Ishikawa (cell line): ENCODE measurements around the gene MROH7.

Source experiments
- CEBPB ChIP-seq: IDR thresholded peaks from 2 replicates; pipeline ENCODE4 v1.6.1; 2012
- CREB1 ChIP-seq: IDR thresholded peaks from 2 replicates; pipeline ENCODE4 v1.6.1; 2012; ENCODE audit warnings: low read depth
- EGR1 ChIP-seq: IDR thresholded peaks from 2 replicates; pipeline ENCODE4 v1.6.1; 2012
- EP300 ChIP-seq: IDR thresholded peaks from 2 replicates; pipeline ENCODE4 v1.6.1; 2012; ENCODE audit warnings: borderline replicate concordance
- FOXM1 ChIP-seq: IDR thresholded peaks from 2 replicates; pipeline ENCODE4 v1.6.1; 2012; ENCODE audit warnings: low read depth, borderline replicate concordance
- NFIC ChIP-seq: IDR thresholded peaks from 2 replicates; pipeline ENCODE4 v1.6.1; 2012
- RAD21 ChIP-seq: IDR thresholded peaks from 2 replicates; pipeline ENCODE4 v1.6.1; 2012; ENCODE audit warnings: low read depth
- REST ChIP-seq: IDR thresholded peaks from 2 replicates; pipeline ENCODE4 v1.6.1; 2012; ENCODE audit warnings: low read depth, mild to moderate bottlenecking
- TAF1 ChIP-seq: IDR thresholded peaks from 2 replicates; pipeline ENCODE4 v1.6.1; 2012; ENCODE audit warnings: low read depth, mild to moderate bottlenecking
- TCF12 ChIP-seq: IDR thresholded peaks from 2 replicates; pipeline ENCODE4 v1.6.1; 2012; ENCODE audit warnings: low read depth
- TEAD4 ChIP-seq: IDR thresholded peaks from 2 replicates; pipeline ENCODE4 v1.6.1; 2012
- USF1 ChIP-seq: IDR thresholded peaks from 2 replicates; pipeline ENCODE4 v1.6.1; 2012
- YY1 ChIP-seq: IDR thresholded peaks from 2 replicates; pipeline ENCODE4 v1.6.1; 2012; ENCODE audit warnings: low read depth
- ZBTB7A ChIP-seq: IDR thresholded peaks from 2 replicates; pipeline ENCODE4 v1.6.1; 2012; ENCODE audit warnings: low read depth
- TF ChIP-seq, protein P1 (sequence below): IDR thresholded peaks from 2 replicates; pipeline ENCODE4 v1.6.1; 2012

Gene MROH7

GRCh38 chr1:54686155-54686554 lies 44.6 kb downstream of the MROH7 start:
- TF ChIP-seq FOXM1, result no peak
- TF ChIP-seq ZBTB7A, result no peak
- TF ChIP-seq YY1, result no peak
- TF ChIP-seq RAD21, result no peak

- no peak for TF ChIP-seq FOXM1
Measured at GRCh38 chr1:54694771-54695170, 53.2 kb downstream of the MROH7 start.

- TF ChIP-seq EGR1 (no peak), FOXM1 (no peak), RAD21 (no peak), ZBTB7A (no peak), CEBPB (no peak), USF1 (no peak), TAF1 (no peak), EP300 (no peak), NFIC (no peak), YY1 (no peak), TCF12 (no peak), REST (no peak), CREB1 (no peak), TEAD4 (no peak)
- TF ChIP-seq, protein P1, sequence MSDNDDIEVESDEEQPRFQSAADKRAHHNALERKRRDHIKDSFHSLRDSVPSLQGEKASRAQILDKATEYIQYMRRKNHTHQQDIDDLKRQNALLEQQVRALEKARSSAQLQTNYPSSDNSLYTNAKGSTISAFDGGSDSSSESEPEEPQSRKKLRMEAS, result no peak
Measured at GRCh38 chr1:54695221-54695620, 53.6 kb downstream of the MROH7 start.

GRCh38 chr1:54695764-54696163 lies 54.2 kb downstream of the MROH7 start:
- no peak for TF ChIP-seq RAD21
- TF ChIP-seq TEAD4, result no peak
- TF ChIP-seq USF1, result no peak
- TF ChIP-seq TAF1, result no peak
- no peak for TF ChIP-seq CEBPB
- TF ChIP-seq, protein P1, result no peak
- TF ChIP-seq EGR1, result no peak
- no peak for TF ChIP-seq EP300
- TF ChIP-seq NFIC, result no peak
- TF ChIP-seq CREB1, result no peak

GRCh38 chr1:54696262-54696661 lies 54.7 kb downstream of the MROH7 start:
- TF ChIP-seq TCF12 (no peak), ZBTB7A (no peak), CEBPB (no peak), REST (no peak), CREB1 (no peak), RAD21 (no peak), YY1 (no peak)
- TF ChIP-seq, protein P1, result no peak

GRCh38 chr1:54697896-54698295 lies 56.3 kb downstream of the MROH7 start:
- TF ChIP-seq FOXM1, result no peak
- TF ChIP-seq TCF12, result no peak
- TF ChIP-seq, protein P1, result no peak
- TF ChIP-seq NFIC, result no peak
- no peak for TF ChIP-seq USF1
- TF ChIP-seq EGR1, result no peak
- no peak for TF ChIP-seq YY1
- TF ChIP-seq CREB1, result no peak
- TF ChIP-seq RAD21, result no peak
- TF ChIP-seq TAF1, result no peak
